Measurements from ENCODE around the gene SCFD2.
"Not testable (repeated sequence)": the region's sequence is repeated elsewhere in the genome, so short reads cannot be mapped to it uniquely, and the experiment has no call there.

Gene SCFD2

GRCh38 chr4:53049528-53049927 is 316.3 kb downstream of the SCFD2 start:
- DNase-seq (ENCODE audit: low read depth), result no peak

- DNase-seq (ENCODE audit: low read depth), result no peak
Observed at GRCh38 chr4:53044651-53044960, 321.3 kb downstream of the SCFD2 start.

- no peak for DNase-seq (ENCODE audit: low read depth)
Observed at GRCh38 chr4:53043891-53044650, 321.8 kb downstream of the SCFD2 start.

GRCh38 chr4:53043055-53043454 is 322.8 kb downstream of the SCFD2 start:
- no peak for DNase-seq (ENCODE audit: low read depth)

- no peak for DNase-seq (ENCODE audit: low read depth)
Observed at GRCh38 chr4:53040851-53041250, 325.0 kb downstream of the SCFD2 start.

GRCh38 chr4:53040459-53040815 is 325.4 kb downstream of the SCFD2 start:
- no peak for DNase-seq (ENCODE audit: low read depth)

GRCh38 chr4:53039741-53040458 is 326.0 kb downstream of the SCFD2 start:
- DNase-seq (ENCODE audit: low read depth), result no peak

- DNase-seq (ENCODE audit: low read depth), result no peak
Observed at GRCh38 chr4:53037892-53038291, 328.0 kb downstream of the SCFD2 start.

- not testable (repeated sequence) for DNase-seq (ENCODE audit: low read depth)
Observed at GRCh38 chr4:53032908-53033307, 333.0 kb downstream of the SCFD2 start.

- no peak for DNase-seq (ENCODE audit: low read depth)
Observed at GRCh38 chr4:53026233-53026632, 339.6 kb downstream of the SCFD2 start.

GRCh38 chr4:53023677-53024299 is 342.1 kb downstream of the SCFD2 start:
- DNase-seq (ENCODE audit: low read depth), result no peak

GRCh38 chr4:53022513-53023100 is 343.3 kb downstream of the SCFD2 start:
- DNase-seq (ENCODE audit: low read depth), result no peak

GRCh38 chr4:53021754-53022512 is 343.9 kb downstream of the SCFD2 start:
- no peak for DNase-seq (ENCODE audit: low read depth)

GRCh38 chr4:53019485-53020382 is 346.1 kb downstream of the SCFD2 start:
- no peak for DNase-seq (ENCODE audit: low read depth)

GRCh38 chr4:53018471-53018870 is 347.4 kb downstream of the SCFD2 start:
- no peak for DNase-seq (ENCODE audit: low read depth)

- DNase-seq (ENCODE audit: low read depth), result no peak
Observed at GRCh38 chr4:53016099-53016820, 349.6 kb downstream of the SCFD2 start.

GRCh38 chr4:53015681-53016080 is 350.2 kb downstream of the SCFD2 start:
- DNase-seq (ENCODE audit: low read depth), result no peak

GRCh38 chr4:53014881-53015280 is 351.0 kb downstream of the SCFD2 start:
- DNase-seq (ENCODE audit: low read depth), result no peak

GRCh38 chr4:53013873-53014775 is 351.7 kb downstream of the SCFD2 start:
- DNase-seq (ENCODE audit: low read depth), result no peak

Measured in stimulated activated CD4-positive, alpha-beta T cell treated with anti-CD3 and anti-CD28 coated beads, Interleukin-2, amount 100 ng/mL, for 4 hours (primary cell).